Ectodermal cell (in vitro differentiated cells): ENCODE results near the gene ZBTB33.

Experiments
- H3K27ac ChIP-seq: 2 replicates; pipeline ENCODE4 v1.7.0; 2013; ENCODE audit warnings: mild to moderate bottlenecking, low read depth, low read length; ENCODE audit not compliant: insufficient read depth, poor library complexity, severe bottlenecking
- H3K27me3 ChIP-seq: 2 replicates; pipeline ENCODE4 v1.7.0; 2013; ENCODE audit warnings: mild to moderate bottlenecking, low read length; ENCODE audit not compliant: insufficient read depth, control insufficient read depth, poor library complexity, severe bottlenecking
- H3K36me3 ChIP-seq: one replicate; pipeline ENCODE4 v1.7.0; 2013; ENCODE audit warnings: low read length; ENCODE audit not compliant: control insufficient read depth, insufficient read depth
- H3K4me1 ChIP-seq: one replicate; pipeline ENCODE4 v1.7.0; 2013; ENCODE audit warnings: low read length; ENCODE audit not compliant: control insufficient read depth, insufficient read depth
- H3K4me3 ChIP-seq: 2 replicates; pipeline ENCODE4 v1.7.0; 2013; ENCODE audit warnings: low read depth, low read length, control low read depth; ENCODE audit not compliant: insufficient read depth
- H3K9me3 ChIP-seq: 2 replicates; pipeline ENCODE4 v1.7.0; 2013; ENCODE audit warnings: mild to moderate bottlenecking, low read length, moderate library complexity; ENCODE audit not compliant: control insufficient read depth
- WGBS, 2 experiments: methylation state at CpG; one replicate each; pipeline ENCODE4 v1.1.7; 2013; ENCODE audit warnings: missing lambda C conversion rate in 2 of 2; 5-methylcytosine and 5-hydroxymethylcytosine counted together

The ZBTB33 gene

GRCh38 chrX:120302434-120302833 is 51.8 kb downstream of the ZBTB33 start:
- no peak overlapping the region for H3K4me3 ChIP-seq
- no peaks in the 10 kb centered on the region for H3K27me3 ChIP-seq
- no peaks in the 10 kb centered on the region for H3K4me1 ChIP-seq
- no peaks in the 10 kb centered on the region for H3K36me3 ChIP-seq
- no peaks in the 10 kb centered on the region for H3K9me3 ChIP-seq
- H3K27ac ChIP-seq = no peak overlapping the region
- WGBS, 2 experiments = 8 to 22% methylated on average over 4 of the region's 4 CpGs

DNA sequence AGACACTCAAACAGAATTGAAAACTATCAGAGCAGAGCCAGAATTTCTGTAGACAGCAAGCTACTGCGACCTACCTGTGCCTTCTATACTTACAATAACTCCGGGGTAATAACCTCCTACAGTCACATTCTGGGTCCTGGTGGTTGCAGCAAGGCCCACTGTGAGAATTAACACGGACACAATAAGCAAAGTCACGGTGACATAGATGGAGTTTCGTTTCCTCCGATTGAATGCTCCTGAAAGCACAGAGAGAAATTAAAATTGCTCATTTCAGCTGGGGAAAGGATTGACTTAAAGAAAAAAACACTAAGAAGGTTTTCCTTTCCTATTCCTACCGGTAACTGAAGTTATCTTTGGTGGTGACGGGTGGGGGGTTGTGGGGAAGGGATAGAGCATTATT is 53.6 kb downstream of the ZBTB33 start:
- no peak overlapping the region for H3K27ac ChIP-seq
- H3K9me3 ChIP-seq = no peaks in the 10 kb centered on the region
- H3K4me1 ChIP-seq = no peaks in the 10 kb centered on the region
- 88 to 89% methylated on average over 6 of the region's 8 CpGs for WGBS, 2 experiments
- no peaks in the 10 kb centered on the region for H3K36me3 ChIP-seq
- peaks cover 11% of the 10 kb centered on the region for H3K27me3 ChIP-seq
- H3K4me3 ChIP-seq = no peak overlapping the region

DNA sequence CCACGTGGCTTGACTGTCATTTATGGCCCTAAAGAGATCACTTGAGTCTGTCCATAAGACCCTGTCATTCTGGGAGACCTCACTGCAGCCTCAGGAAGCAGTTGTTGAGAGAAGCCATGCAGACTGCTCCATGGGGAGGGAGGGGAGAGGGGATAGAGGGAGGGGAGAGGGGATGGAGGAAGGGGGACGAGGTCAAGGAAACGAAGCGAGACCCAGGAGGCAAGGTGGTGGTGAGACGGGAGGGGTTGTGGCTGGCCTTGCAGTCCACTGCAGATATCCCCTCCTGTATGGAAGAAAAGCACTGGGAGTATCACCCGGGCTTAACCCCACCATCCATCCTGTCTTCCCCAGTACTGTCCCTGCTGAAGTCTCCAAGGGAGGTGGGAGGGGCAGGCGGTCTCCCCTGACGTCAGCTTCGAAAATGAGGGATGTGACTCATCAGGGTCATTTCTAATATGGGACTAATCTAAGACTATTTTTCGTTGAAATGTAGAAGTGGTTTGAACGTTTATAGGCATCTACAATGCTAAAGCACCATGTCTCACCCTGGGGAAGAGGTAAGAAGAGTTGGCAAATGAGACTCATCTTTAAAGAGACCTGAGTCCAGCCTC is 55.0 kb downstream of the ZBTB33 start:
- H3K9me3 ChIP-seq = no peaks in the 10 kb centered on the region
- H3K4me3 ChIP-seq = no peak overlapping the region
- no peaks in the 10 kb centered on the region for H3K36me3 ChIP-seq
- 19 to 32% methylated on average over 10 to 11 of the region's 11 CpGs for WGBS, 2 experiments
- no peak overlapping the region for H3K27ac ChIP-seq
- no peaks in the 10 kb centered on the region for H3K4me1 ChIP-seq
- peaks cover 21% of the 10 kb centered on the region for H3K27me3 ChIP-seq

- H3K27ac ChIP-seq = no peak overlapping the region
- no peak overlapping the region for H3K4me3 ChIP-seq
- H3K27me3 ChIP-seq = peaks cover 28% of the 10 kb centered on the region
- no peaks in the 10 kb centered on the region for H3K4me1 ChIP-seq
- 64 to 73% methylated on average over 1 of the region's 2 CpGs for WGBS, 2 experiments
- H3K9me3 ChIP-seq = no peaks in the 10 kb centered on the region
- no peaks in the 10 kb centered on the region for H3K36me3 ChIP-seq
Measured at GRCh38 chrX:120306630-120307029, 56.0 kb downstream of the ZBTB33 start.
